NCI-H524 (cell line): ENCODE measurements around the gene UBAC2.
A peak's percentile ranks its signal among the peaks of the same experiment; 100 is the strongest.

Experiments
- DNase-seq, 2 experiments: peaks; one replicate each; lab custom pipeline; 2025; lab: John Stamatoyannopoulos, UW

The UBAC2 gene, protein sequence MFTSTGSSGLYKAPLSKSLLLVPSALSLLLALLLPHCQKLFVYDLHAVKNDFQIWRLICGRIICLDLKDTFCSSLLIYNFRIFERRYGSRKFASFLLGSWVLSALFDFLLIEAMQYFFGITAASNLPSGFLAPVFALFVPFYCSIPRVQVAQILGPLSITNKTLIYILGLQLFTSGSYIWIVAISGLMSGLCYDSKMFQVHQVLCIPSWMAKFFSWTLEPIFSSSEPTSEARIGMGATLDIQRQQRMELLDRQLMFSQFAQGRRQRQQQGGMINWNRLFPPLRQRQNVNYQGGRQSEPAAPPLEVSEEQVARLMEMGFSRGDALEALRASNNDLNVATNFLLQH

DNA sequence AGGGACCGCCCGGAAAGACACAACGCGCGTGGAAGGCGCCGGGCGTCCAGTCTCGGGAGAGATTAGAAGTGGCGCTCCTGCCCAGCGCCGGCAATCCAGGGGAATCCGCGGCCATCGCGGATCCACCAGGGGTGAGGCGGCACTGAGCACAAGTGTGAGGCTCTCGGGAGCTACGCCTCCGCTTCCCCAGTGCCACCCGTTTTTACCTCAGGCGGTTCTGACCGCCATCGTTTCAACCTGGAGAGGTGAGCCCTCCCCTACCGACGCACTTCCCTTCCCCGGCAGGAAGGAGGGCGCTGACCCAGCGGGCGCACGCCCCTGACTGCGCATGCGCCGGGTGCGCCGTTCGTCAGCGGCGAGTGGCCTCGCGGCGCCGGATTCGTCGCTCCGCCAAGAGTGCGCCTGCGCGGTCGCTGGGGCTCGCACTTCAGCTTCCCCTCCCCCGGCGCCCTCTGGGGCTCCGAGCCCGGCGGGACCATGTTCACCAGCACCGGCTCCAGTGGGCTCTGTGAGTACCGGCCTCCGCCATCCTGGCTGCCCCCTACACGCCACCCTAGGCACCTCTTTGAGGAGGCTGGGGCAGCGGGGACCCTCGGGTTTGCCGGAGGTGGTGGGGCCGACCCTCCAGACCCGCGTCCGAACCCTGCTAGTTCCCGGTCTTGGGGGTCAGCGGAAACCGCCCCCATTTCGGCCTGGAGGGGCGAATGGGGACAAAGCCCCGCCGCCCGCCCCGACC, at the start of gene UBAC2:
Gene UBAC2, plus strand, starts transcription at position 423 of the 736 bp plus-strand sequence. Its CDS starts 55 bp downstream, at position 478.
- DNase-seq: peak; percentile 86 to 90

DNA sequence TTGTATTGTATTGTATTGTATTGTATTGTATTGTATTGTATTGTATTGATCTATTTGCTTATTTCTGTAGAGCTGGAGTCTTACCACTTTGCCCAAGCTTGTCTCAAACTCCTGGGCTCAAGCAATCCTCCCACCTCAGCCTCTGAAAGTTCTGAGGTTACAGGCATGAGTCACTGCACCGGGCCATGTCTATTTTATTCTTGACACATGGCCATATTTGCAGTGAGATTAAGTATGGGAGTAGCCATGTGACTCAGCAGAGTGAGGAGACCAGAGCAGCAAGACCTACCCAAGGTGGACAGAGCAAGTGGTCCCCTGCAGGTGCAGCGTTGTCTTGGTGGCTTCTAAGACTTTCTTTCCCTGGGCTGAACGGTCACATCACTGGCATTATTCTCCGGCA, 49.1 kb upstream of the UBAC2 start:
- DNase-seq: no peak

DNA sequence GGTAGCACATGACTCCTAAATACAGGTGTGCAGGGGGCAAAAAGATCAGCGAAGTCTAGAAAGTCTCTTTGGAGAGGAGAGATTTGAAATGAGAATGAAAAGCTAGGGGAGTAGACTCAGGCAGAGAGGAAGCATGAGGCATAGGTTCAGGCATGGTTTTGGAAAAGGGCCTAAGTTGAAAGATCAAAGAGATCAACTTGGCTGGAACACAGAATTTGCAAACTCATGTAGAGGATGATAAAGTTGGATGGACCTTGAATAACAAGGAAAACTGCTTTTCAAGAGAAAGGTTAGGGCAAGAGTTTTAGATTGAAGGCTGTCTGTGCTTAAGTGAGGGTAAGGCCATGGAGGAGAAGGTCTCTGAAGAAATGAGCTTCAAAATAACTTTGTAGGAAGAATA, 47.4 kb upstream of the UBAC2 start:
- no peak for DNase-seq

DNA sequence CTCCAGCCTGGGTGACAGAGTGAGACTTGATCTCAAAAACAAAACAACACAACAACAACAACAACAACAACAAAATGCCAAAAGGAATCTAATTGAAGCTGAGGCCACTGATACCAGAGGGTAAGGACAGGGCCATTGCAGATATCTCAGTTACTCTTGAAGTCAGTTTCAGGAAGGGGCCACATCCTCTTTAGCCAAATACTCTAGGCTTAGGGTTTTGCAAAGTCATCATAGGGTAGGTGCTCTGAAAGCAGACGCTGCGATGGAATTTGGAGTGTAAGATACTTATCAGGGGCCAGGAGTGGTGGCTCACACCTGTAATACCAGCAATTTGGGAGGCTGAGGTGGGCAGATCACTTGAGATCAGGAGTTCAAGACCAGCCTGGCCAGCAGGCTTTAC, 46.6 kb upstream of the UBAC2 start:
- DNase-seq: no peak

DNA sequence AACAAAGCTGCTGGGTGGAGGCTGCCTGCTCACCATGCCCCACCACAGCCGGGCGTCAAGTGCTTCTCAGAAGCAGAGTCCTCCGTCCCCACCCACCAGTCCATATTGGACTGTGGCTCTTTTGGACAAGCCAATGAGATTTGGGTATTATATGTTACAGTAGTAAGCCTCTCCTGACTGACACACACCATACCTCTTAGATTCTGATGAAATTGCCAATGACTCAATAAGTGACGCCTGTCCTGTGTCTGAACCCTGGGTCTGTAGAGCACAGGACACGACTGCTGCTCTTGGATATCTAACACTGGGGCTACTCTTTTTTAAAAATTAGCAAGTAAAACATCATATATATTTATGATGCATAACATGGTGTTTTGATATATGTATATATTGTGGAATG, 44.8 kb upstream of the UBAC2 start:
- DNase-seq: no peak

DNA sequence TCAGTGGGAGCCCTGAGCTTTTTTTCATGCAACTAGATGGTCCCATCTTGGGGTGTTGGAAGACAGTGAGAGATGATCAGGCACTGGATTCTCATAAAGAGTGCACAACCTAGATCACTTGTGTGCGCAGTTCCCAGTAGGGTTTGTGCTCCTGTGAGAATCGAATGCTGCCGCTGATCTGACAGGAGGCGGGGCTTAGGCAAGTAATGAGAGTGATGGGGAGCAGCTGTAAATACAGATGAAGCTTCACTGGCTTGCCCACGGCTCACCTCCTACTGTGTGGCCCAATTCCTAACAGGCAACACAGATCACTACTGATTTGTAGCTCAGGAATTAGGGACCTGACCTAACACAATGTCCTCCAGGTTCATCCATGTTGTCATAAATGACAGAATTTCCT, 43.6 kb upstream of the UBAC2 start:
- DNase-seq: no peak

DNA sequence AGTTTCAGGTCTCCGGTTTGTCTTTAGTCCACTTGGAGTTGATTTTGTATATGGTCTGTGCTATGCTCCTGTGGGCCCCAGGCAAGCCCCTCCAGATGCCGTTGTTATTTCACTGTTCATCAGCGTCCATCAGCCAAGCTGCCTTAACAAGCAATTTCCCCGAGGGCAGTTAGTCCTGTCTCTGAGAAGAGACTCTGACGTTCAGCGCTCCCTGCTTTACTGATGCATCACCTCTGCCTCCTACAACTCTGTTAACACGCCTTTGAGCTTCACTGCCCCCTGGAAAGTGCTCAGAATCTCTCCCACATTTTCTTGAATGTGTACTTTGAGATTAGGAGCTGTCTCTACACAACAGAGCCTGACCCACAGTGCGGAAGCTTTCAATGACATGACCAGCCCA, 41.8 kb upstream of the UBAC2 start:
- no peak for DNase-seq

DNA sequence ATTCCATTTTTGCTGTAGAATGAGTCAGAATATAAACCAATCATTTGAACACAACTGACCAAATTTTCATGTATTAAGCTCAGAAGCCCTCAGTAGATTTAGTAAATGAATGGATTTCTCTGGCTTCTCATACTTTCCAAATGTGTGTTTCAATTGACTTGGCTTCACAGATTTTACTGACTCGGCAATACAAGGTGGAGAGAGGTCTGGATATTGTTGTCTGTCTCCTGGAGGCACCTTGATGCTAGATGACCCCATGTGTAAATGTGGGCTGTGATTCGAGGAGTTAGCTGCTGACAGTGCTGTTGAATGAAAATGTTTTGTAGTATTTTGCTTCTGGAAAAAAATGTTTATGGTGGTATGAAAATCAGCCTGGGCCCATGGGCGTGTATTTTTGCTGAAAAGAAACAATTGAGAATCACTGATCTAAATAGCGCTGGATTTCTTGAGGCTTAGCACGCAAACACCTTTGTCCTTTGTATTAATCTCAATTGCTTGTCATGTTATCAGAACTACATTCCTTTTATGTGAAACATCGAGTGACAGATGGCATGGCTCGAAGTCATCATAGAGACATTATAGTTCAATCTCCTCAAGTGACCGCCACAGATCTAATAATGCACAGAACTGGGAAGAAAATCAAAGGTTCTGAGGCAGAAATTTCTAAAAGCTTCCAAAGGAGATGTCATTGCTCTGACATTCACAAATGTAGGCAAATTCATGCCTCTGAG, 41.2 kb upstream of the UBAC2 start:
- peak in 1 of 2 experiments; percentile 31 for DNase-seq

DNA sequence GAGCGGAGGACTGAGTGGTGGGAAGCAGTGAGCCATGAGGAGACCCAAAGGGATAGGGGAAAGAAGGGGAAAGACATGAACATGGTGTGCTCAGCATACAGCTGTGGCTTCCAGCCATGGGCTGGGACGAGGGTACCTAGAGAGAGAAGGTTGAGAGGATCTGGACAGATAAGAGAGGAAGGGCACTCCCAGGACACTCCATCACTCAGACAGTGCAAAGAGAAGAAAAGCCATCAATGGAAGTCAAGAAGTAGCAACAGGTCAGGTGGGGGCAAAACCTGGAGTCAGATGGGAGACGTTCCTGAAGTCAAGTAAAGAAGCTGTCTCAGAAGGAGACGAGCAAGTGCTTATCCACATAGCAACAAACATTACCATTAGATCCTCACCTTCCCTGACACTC, 40.2 kb upstream of the UBAC2 start:
- no peak for DNase-seq

DNA sequence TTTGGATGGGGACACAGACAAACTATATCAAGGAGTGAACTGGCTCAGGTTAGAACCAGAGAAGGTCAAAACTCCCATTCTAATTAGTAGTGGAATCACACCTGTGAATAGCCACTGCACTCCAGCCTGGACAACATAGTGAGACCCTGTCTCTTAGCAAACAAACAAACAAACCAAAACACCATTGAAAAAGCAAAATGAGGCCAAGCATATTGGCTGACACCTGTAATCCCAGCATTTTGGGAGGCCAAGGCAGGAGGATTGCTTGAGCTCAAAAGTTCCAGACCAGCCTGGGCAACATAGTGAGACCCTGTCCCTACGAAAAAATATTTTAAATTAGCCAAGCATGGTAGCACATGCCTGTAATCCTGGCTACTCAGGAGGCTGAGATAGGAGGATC, 39.1 kb upstream of the UBAC2 start:
- no peak for DNase-seq

DNA sequence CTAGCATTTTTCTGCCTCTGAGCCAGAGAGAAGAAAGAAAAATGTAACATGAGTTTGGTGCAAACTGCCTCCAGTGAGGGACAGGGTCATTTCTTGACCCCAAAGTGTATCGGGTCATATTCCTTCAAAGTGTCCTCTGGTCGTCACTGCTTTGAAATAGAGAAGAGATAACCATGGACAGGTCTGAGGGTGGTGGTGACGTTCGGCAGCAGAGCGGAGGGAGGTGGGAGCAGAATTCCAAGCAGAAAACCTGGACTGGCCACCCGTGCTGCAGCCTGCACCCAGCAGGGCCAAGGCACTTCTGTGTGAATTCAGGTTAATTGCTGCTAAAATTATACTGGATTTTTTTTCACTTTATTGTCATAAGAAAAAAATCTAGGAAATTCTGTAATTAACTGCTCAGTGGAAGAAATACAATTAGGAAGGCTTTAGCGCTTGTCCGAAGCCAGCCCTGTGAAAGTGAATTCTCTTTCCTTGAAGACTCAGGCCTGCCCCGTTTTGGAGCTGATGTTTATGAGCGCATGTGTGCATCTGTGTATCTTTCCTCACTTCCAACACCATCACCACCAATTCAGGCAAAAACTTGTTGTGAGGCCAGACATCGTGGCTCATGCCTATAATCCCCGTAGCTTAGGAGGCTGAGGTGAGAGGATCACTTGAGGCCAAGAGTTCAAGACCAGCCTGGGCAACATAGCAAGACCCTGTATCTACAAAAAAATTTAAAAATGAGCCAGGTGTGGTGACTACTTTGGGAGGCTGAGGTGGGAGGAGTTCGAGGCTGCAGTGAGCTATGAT, 37.9 kb upstream of the UBAC2 start:
- DNase-seq: no peak

DNA sequence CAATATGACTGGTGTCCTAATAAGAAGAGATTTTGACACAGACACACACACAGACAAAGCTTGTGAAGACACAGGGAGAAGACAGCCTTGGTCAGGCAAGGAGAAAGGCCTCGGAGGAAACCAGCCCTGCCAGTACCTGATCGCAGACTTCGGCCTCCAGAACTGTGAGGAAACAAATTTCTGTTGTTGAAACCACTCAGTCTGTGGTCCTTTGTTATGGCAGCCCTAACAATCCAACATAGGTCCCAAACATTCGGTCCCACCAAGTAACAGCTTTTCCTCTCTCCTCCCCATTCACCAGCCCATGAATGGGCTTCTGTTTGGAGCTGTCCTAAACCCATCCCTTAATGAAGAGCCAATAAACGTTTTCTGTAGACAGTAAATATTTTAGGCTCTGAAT, 36.4 kb upstream of the UBAC2 start:
- no peak for DNase-seq

DNA sequence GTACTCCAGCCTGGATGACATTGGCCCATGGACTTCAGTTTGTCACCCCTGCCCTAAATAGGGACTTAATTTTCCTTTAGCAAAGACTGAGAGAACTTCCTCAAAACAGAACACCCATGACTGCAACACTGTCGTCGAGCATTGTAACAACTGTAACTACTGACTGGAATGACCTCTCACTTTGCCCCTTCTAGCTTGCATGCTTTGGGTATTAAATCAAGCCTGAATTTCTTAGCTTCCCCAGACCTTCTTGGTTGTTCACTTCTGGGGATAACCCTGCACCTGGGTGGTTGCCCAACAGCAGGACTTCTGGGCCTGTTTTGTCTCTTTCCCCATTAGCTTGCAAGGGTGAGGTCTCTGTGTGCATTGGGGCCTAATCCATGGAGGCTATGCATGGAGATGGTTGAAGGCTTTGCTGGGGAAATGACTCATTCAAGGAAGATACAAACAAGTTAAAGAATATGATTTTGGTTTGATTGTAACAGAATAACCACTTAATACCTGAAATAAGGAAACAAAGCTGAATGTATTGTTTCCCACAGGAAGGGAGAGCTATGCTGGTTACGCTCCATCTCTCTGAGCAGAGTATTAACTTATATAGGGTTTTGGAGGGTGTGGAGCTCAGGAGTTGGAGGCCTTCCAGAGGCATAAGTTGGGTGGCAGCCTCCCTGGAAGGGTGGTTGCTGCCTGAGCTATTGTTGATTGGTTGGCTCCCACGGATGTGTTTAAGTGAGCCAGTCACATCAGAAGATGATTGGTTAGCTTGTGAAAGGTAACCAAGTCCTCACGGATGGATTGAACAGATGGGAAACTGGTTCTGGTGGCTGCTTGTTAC, 34.7 kb upstream of the UBAC2 start:
- DNase-seq: peak in 1 of 2 experiments; percentile 35

DNA sequence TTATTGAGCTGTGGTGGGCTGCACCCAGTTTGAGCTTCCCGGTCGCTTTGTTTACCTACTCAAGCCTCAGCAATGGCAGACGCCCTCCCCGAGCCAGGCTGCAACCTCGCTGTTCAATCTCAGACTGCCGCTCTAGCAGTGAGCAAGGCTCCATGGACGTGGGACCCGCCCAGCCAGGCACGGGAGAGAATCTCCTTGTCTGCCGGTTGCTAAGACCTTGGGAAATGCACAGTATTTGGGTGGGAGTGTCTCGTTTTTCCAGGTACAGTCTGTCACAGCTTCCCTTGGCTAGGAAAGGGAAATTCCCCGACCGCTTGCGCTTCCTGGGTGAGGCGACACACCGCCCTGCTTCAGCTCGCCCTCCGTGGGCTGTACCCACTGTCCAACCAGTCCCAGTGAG, 27.7 kb upstream of the UBAC2 start:
- no peak for DNase-seq

DNA sequence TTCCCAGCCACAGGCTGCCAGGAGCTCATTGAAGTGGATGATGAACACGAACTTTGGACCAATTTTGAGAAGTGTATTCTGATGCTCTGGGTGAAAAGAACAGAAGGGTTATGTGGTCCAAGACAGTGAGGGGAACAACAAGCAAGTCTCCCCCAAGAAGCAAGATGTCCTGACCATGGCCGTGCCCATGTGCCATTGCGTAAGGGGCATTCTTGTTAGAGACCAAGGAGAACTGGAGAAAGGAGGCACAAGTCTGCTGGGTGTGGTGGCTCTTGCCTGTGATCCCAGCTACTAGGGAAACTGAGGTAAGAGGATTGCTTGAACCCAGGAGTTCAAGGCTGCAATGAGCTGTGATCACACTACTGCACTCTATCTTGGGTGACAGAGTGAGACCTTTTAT, 27.0 kb upstream of the UBAC2 start:
- DNase-seq: no peak

DNA sequence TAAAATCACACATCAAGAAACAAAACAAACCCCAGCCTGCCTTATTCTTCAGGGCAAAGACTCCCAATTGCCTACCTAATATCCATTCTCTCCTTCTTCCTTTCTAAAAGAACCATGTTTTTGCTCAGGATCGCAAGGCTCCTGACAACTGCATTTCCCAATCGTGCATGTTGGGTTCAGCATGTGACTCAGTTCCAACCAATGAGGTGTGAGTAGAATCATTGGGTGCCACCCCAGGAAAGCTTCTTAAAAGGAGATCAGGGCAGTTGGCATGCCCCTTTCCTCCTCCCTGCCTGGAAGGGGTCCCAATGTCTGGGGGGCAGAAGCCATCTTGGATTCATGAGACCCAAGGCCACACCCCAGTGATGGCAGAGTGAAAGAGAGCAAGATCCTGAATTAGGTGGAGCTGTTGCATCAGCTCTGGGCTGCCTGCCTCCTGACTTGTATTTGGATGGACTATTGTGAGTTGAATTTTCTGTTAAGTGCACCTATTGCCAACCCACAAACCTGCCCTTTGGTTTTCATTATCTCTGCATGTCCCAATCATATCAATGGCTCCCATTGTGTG, 26.0 kb upstream of the UBAC2 start:
- DNase-seq: no peak

DNA sequence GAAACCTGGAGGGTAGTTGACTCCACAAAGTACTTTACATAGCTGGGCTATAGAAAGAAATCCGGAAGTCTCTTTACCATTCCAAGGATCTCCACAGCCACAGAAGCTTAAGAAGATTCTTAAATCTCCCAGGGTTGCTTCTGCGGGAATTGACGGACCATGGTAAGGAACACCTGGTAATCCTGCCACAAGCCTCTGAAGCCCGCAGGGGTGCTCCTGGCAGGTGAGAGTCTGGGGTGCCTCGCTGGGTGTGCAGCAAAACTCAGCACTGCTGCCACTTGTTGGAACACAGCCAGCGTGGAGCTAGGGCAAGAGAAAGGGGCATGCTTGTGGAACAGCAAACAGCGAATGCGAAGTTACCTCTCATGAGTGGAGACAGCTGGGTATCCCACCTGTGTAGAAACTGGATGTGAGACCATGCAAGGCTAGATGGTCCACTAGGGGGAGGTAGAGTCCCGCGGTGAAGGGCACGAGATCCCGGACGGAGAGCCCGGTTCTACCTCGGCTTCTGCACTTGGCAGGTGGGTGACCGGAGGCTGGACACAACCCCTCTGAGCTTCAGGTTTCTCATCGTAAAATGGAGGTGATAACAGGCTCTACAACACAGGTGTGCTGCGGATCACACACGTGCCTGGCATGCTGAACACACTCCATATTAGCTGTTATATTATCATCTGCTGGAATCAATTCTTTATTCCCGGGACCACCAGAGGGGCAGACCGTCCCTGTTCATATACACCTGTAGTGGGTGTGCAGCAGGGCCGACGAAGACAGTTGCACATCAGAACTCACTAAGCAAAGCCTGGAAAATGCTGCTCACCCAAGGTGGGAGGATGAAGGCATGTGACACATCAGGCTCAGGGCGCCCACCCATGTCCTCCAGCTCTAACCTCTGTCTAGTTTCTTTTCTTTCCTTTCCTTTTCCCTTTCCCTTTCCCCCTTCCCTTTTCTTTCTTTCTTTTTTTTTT, 24.1 kb upstream of the UBAC2 start:
- DNase-seq: peak; percentile 54 to 82

DNA sequence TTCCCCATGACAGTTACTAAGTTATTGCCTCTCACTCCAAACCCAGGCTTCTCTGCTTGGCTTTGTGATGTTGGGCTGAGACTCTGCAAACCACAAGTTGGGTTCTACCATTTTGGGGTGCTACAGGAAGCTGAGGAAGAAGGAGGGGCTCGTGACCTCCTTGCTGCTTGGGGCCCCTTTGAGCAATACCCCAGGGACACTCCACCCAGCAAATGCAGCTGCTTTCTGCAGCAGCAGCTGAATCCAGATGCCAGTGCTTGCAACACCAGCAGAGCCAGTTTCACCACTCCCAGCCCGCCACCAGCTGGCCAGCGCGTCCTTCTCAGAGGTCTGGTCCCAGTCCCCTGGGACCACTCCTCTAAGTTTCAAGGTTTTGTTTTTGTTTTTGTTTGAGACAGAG, 22.0 kb upstream of the UBAC2 start:
- DNase-seq: no peak

DNA sequence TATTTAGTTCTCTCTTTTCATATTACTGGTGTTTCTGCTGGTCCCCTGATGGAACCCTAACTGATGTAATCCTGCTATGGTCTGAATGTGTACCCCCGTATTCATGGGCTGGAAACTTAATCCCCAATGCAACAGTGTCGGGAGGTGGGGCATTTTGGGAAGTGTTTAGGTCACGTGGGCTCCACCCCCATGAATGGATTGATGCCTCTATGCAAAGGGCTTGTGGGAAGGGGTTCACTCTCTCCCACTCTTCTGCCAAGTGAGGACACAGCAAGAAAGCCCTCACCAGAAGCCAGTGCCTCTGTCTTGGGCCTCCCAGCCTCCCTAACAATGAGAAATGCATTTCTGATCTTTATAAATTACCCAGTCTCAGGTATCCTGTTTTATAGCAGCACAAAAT, 21.2 kb upstream of the UBAC2 start:
- no peak for DNase-seq

DNA sequence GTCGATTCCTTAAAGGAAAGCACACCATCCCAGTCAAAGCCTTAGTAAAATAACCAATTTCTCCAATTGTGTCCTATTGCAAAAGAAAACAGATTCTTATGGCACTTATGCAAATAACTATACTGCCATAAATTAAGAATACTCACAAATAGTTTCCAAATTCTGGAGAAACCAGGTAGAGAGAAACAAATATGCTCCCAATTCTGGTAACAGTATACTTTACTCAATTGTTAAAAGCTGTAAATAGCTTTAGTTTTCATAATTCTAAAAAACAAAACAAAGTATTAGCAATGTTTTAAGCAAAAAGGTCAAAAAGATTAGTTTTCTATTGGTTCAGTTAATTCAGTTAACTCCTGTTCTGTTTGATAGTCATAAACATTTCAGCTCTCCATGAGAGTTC, 18.2 kb upstream of the UBAC2 start:
- peak in 1 of 2 experiments; percentile 9 for DNase-seq
